Cardiac fibroblast (primary cell): ENCODE results near the gene SRPK3.
"Not testable (repeated sequence)": the region's sequence is repeated elsewhere in the genome, so short reads cannot be mapped to it uniquely, and the experiment has no call there.

Source experiments
- DNase-seq, 2 donors: peaks; one replicate each; pipeline versions ENCODE4 v3.0.0 to v3.0.0-alpha.2; 2010; ENCODE audit warnings: low read depth in 2 of 2
- H3K4me3 ChIP-seq, 2 donors: replicated peaks in 1 of 2; 1 replicate in 1 of 2; 2 replicates in 1 of 2; pipeline ENCODE4 v1.5.1; 2011; ENCODE audit warnings: low read depth in 2 of 2, low read length in 2 of 2, mild to moderate bottlenecking in 2 of 2, moderate library complexity in 1 of 2
- CTCF ChIP-seq: IDR thresholded peaks from one replicate; pipeline ENCODE4 v1.5.1; 2011; ENCODE audit warnings: low read depth, mild to moderate bottlenecking, low read length, inconsistent platforms

The SRPK3 gene

DNA sequence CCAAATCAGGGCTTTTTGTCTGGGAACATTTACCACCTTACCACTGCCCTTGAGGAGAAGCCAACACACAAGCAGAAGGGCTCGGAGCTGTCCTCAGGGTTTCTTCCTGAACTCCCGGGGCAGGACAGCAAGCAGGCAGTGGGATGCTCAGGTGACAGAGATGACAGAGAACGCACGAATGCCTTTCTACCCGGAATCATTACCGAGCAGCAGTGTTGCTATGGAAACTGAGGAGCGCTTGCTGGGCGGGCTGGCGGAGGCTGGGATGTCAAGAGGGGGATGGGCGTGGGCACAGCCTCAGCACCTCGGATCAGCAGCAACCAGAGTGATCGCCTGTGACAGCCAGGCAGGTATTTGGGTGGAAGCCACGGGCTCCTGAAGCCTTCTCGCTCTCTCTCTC, 31.4 kb downstream of the SRPK3 start:
- no peak for TF ChIP-seq CTCF
- H3K4me3 ChIP-seq: no peak overlapping the region
- DNase-seq: no peak

- DNase-seq: no peak
- TF ChIP-seq CTCF: no peak
- no peak overlapping the region for H3K4me3 ChIP-seq
These were observed 32.3 kb downstream of the SRPK3 start for GRCh38 chrX:153813161-153813560.

DNA sequence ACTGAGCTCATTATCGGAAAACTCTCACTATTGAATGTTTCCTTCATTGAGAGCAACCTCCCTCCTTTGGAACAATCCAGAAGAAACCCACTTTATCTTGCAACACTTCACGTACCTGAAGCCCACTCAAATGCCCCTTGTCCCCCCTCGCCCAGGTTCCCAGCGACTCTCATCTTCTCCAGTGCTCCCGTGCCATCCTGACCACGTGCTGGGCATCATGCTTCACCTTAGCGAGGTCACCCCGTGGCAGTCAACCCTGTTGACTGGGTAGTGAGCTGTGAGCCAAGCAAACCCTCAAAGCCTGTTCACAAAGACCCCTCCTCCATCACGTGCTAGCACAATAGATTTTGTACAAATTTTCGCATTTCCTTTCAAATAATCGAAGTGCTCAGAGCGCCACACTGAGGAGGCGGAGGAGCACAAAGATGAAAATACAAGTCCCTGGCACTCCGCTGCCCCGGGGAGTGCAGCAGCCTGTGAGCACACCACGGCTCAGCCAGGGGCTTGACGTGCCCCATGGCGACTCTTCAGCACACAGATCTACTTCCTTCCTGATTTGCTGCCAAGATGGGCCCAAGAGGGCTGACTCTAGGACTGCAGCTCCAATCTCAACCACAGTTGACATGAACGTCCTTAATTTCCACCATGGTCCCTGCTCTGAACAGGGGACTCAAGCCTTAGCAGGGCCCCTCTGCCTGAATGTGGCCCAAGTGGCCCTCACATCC, 33.9 kb downstream of the SRPK3 start:
- no peak for TF ChIP-seq CTCF
- no peak overlapping the region for H3K4me3 ChIP-seq
- DNase-seq: no peak

GRCh38 chrX:153816831-153817690, 36.2 kb downstream of the SRPK3 start:
- TF ChIP-seq CTCF: no peak
- peak in 1 of 2 donors; percentile 8 for DNase-seq
- H3K4me3 ChIP-seq: no peak overlapping the region

DNA sequence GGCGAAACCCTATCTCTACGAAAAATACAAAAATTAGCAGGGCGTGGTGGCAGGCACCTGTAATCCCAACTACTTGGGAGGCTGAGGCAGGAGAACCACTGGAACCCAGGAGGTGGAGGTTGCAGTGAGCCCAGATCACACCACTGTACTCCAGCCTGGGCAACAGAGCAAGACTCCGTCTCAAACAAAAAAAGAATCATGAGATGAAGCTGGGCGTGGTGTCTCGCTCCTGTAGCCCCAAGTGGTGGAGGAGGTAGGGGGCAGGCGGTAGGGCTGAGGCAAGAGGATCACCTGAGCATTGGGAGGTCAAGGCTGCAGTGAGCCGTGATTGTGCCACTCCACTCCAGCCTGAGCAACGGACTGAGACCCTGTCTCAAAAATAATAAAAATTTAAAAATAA, 37.2 kb downstream of the SRPK3 start:
- DNase-seq, H3K4me3 ChIP-seq: not testable (repeated sequence)

DNA sequence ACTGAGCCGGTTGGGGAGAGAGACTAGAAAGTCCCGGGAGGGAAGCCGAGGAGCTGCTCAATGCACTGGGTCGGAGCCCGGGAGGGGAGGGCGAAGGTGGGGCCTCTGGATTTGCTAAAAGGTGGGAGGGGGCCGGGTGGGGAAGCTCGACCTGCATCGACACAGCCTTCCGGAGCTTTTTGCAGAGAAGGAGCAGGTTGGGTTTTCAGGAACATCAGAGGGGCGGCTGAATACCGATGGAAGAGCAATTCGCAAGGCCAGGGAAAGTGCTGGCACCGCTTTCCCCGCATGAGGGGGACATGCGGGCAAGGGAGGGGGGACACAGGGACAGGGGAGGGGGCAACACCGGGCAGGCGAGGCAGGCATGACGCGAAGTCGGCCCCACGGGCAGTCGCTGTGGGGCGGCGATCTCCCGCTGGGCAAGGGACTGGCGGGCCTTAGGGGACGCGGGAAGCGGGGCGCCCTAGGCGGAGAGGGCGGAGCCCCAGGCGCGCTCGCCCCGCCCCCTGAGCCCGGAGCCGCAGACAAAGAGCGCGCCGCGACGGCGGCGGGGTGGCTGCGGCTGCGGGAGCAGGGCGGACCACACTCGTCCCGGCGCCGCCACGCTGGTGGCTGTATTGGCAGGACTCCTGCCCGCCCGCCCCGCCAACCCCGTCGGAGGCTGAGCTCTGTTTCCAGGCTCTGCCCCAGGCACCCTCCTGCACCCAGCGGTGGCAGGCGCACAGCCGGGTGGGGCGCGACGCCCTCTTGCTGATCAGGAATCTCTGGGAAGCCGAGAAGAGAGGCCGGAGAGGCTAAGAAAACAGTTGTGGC, 37.9 kb downstream of the SRPK3 start:
- no peak for TF ChIP-seq CTCF
- no peak for DNase-seq
- peak overlapping the region; percentile 26 to 28 for H3K4me3 ChIP-seq
